GM21528 (cell line): ENCODE measurements around the gene IGIP.

Experiments used
- ATAC-seq: cut with Tn5 transposase; IDR thresholded peaks from one replicate; pipeline ENCODE4 v1.9.1; 2021; ENCODE audit warnings: mild to moderate bottlenecking, moderate library complexity; ENCODE audit not compliant: unreplicated experiment, low FRiP score

IGIP gene

GRCh38 chr5:140111011-140111858 is 14.5 kb upstream of the IGIP start:
- no peak for ATAC-seq

GRCh38 chr5:140111859-140112551 is 13.7 kb upstream of the IGIP start:
- ATAC-seq: no peak

GRCh38 chr5:140112685-140113179 is 13.0 kb upstream of the IGIP start:
- no peak for ATAC-seq

- no peak for ATAC-seq
Measured at GRCh38 chr5:140113180-140113698, 12.5 kb upstream of the IGIP start.

- ATAC-seq: peak; percentile 91
Measured at GRCh38 chr5:140113699-140114263, 12.0 kb upstream of the IGIP start, which contains the start of gene PURA. TSS of gene PURA (plus strand) at chr5:140114109. CDS start at chr5:140114182, 73 bp downstream.

GRCh38 chr5:140114341-140115185 is 11.2 kb upstream of the IGIP start:
- ATAC-seq: peak; percentile 39

GRCh38 chr5:140115186-140115500 is 10.6 kb upstream of the IGIP start:
- ATAC-seq: no peak

GRCh38 chr5:140116716-140117115 is 9.0 kb upstream of the IGIP start:
- no peak for ATAC-seq

- ATAC-seq: no peak
Measured at GRCh38 chr5:140117523-140117922, 8.2 kb upstream of the IGIP start.

GRCh38 chr5:140118302-140118936 is 7.3 kb upstream of the IGIP start:
- no peak for ATAC-seq

- ATAC-seq: no peak
Measured at GRCh38 chr5:140126315-140127012, 727 bp downstream of the IGIP start.

- no peak for ATAC-seq
Measured at GRCh38 chr5:140128376-140128775, 2.6 kb downstream of the IGIP start.

- no peak for ATAC-seq
Measured at GRCh38 chr5:140130949-140131733, 5.4 kb downstream of the IGIP start.

GRCh38 chr5:140131967-140132409 is 6.3 kb downstream of the IGIP start:
- ATAC-seq: no peak

- ATAC-seq: no peak
Measured at GRCh38 chr5:140133514-140134167, 7.9 kb downstream of the IGIP start.

GRCh38 chr5:140134277-140134935 is 8.7 kb downstream of the IGIP start:
- no peak for ATAC-seq

GRCh38 chr5:140135127-140135526 is 9.4 kb downstream of the IGIP start:
- no peak for ATAC-seq
